Mucosa of gallbladder (tissue), 1 donor: ENCODE measurements around the gene SAP25. TPM values are rescaled to one million over a fixed set of nuclear protein-coding genes. Genes with fewer than 3 reads are reported as not detected.
"Not testable (repeated sequence)": the region's sequence is repeated elsewhere in the genome, so short reads cannot be mapped to it uniquely, and the experiment has no call there.

ENCODE experiments used
- DNase-seq: peaks from one replicate; pipeline ENCODE4 v3.0.0-alpha.2; 2020; ENCODE audit warnings: low spot score
- total RNA-seq: library from RNA; stranded (reverse); gene quantifications from one replicate; pipeline ENCODE4 v1.2.1, GENCODE V29; 2021
- donor health status: DM: no; HTN: no; CAD: no.

Gene SAP25
- total RNA-seq, 1 donor from 2014 or later, result 13.3 TPM

DNA sequence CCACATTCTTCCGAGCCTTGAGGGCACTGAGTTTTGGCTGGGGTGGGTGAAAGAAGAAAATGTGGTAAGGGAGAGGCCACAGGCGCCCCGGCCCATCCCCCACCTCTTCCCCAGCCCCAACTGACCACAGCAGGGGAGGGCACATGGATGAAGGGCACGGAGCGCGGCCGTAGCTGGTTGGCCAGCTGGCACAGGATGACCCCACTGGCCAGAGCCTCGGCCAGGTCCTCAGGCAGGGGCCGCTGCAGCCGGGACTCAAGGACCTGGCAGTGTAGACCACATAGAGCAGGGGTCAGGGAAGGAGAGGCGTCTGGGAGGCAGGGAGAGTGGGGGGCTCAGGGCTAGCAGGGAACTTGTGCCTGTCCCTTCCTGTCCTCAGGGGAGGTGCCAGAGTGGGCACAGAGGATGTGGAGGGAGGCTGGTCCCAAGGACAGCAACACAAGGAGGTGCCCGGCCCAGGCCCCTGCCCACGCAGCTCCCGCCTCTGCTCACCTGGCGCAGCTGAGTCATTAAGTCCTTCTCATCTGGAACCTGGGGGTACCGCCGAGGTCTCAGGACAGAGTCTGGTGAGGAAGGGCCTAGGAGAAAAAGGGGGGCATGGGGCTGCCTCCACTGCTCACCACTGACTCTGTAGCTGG, 2.2 kb upstream of the SAP25 start:
- no peak for DNase-seq

DNA sequence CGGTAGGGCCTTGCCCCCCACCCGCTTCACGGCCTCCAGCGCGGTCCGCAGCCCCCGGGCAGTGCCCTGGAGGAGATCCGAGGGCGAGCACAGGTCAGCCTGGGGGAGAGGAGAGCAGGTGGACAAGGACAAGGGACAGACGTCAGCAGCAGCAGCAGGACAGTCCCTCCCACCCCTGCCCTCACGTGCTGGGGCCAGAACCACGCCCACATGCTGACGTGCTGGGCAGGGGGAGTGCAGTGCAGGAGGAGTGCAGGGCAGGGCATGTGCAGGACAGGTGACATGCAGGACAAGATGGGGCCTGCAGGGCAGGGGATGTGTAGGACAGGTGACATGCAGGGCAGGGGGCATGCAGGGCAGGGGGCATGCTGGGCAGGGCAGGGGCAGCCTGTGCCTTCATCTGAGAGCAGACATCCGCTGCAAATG, 1.5 kb upstream of the SAP25 start:
- no peak for DNase-seq

DNA sequence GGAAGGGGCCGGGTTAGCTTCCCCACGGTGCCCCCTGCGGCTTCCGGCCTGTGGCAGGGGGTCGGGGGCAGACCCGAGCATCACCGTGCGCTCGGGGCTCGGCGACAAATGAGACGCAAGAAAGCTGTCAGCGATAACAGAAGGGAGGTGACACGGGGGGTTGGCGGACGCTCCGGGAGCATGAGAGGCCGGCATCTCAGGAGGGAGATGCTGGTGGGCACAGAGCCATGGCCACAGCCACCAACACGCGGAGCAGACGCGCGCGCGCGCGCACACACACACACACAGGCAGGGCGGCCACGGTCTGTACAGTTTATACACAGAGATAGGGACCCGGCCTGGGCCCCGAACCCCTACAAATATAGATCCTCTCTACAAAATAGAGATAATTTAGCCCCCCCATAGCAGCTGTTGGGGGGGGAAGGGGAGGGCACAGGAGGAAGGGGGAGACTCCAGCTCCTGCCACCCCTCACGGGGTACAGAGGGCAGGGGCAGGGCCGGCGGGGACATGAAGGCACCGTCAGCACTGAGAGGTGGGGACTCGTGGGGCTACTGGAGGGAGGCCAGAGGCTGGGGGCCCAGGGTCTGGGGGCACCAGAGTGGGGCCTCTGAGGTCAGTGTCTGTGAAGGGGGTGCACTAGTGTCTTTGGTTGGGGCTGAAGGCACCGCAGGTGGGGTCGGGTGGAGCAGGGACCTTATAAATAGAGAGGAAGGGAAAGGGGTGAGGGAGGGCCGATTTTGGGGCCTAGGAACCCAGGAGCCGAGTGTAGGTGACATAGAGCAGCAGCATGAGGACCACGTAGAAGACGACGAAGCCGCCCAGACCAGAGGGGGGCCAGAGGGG, 884 bp upstream of the SAP25 start:
- DNase-seq, result no peak

DNA sequence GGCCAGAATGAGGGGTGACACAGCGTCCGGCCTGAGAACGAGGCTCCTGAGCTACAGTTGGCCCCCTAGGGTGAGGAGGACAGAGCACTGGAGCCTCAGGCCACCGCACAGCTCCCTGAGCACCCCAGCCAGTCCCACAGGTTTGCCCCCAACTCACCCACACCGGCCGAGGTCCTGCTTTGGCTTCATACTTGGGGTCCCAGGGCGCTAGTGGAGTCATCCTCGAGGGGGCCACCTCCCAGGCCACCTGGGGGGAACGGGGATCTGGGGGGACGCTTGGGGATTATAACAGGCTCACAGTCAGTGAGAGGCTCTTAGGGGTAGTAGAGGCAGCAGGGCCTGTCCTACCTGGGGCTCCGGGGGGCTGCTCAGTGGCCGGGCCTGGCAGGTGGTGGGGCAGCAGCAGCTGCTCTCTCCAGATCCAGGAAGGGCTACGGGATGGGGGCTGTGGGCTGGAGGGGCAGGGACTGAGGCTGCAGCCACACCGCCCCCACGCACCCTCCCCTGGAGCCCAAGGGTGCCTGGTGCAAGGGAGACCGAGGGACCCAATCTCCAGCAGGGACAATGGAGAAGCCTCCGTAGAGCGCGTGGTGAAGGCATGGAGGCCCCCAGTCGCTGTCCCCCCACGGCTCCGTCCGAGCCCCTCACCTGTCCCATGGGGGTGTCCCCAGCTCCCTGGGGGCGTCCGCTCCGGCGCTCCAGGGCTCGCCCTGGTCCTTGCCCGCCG, 588 bp downstream of the SAP25 start:
- DNase-seq, result no peak

DNA sequence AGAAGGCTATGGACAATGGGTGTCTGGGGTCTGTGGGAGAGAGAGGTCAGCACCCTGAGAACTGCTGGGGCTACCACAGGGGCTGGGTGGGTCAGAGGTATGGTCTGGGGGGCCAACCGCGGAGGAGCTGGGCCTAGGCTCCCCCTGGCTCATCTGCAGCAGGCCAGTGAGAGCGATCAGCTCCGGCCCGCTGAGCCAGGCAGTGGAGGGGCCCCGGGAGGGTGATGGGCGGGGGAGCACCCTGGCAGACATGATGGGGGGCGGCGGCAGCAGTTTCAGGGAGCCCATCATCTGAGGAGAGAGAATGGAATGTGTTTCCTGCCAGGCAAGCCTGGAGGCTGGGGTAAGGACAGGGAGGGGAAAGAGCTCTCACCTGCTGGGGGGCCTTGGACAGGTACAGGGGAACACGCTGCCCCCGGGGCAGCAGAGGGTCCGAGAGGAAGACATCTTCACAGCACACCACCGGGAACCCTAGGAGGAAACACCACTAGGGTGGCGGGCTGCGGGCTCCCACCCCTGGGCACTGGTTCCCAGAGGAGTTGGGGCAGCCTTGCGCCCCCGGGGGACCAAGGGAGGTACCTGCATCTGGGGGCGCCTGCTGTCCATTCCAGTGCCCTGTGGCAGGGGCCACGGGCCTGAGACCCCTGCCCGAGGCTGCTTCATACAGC, 1.3 kb downstream of the SAP25 start:
- no peak for DNase-seq

DNA sequence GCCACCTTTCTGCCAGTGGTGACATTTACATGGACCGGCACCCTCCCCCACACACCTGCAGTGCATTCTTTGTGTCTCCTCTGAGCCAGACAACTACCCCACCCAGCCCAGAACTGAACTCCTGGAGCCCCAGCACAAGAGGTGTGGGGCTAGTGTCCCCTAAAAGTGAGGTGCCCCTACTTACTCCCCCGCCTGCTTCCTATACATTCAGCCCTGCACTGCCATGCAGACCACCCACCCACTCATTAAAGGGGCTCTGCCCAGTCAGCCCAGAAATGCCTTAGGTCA, 1.9 kb downstream of the SAP25 start:
- no peak for DNase-seq

DNA sequence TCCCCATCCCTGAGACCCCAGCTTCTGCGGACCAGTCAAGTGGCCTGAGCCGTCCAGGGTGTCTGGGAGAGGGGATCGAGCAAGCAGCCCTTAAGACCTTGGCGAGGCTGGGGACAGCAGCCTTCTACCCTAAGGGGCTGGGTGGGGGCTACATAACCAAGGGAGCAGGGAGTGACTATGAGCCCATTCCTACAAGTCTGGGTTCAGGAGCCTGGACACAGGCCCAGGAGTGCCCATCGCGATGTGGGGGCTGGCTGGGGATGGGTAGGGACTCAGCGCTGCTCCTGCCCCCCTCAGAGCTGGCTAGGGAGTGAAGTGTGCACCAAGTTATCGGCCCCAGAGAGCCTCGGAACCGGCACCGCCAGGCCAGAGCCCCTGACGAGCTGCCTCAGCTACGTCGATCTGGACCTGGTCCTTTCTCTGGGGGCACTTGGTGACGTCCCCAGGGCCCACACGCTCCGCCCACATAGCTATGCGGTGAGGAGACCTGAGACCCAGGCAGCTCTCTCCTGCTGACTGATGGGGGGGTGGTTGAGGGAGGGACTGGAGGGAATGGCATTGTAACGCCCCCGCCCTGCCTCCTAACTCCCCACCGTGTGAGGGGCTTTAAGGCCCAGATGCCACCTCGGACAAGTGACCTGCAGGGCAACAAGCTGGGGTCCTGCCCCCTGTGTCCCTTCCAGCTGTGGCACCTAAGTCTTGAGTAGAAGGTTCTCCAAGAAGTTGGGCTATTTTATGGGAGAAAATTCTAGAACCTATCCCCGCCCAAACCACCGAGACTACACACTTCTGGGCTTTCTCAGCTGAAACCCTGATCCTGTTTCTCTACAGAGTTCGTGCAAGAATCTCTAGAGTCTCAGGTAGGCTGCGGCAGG, 2.5 kb downstream of the SAP25 start:
- no peak for DNase-seq

DNA sequence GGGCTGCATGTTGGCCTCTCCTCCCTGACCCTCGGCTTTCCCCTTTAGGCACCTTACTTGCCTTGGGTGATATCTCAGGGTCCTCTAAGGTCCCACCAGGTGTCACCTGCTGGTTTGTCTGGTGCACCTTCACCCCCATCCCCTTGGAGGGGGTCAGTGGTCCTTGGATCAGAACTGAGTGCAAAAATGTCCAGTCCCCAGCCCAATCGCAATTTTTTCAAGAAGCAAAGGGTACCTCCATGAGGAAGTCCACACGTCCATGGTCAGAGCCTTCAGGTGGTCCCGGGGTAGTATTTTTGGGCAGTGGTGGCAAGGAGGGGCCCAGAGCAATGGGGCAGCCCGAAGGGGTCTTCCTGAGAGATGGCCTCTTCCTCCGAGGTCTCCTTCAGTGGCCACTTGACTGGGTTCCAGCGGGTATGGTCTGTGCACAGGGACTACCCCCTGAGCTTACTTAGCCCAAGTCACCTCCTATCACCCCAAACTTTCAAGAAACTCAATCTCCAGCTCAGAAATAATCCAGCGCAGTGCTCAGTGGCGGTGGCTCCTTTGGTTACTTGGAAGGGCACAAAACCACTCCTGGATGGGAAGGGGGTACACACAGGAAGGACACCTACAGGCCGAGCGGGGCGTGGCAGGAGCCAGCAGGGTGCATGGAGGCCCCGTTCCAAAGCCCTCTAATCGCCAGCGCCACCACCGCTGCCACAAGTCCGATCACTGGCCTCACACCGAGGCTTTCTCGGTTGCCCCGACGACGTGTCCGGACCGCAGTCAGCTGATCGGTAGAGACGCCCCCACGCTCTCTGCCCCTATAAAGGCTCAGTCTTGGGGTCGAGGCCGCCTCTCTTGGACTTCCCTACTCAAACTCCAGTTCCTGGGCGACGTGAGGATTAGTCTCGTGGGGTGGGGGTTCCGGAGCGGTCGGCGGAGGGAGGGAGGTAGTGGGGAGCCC, 4.5 kb downstream of the SAP25 start:
- peak; percentile 71 for DNase-seq

DNA sequence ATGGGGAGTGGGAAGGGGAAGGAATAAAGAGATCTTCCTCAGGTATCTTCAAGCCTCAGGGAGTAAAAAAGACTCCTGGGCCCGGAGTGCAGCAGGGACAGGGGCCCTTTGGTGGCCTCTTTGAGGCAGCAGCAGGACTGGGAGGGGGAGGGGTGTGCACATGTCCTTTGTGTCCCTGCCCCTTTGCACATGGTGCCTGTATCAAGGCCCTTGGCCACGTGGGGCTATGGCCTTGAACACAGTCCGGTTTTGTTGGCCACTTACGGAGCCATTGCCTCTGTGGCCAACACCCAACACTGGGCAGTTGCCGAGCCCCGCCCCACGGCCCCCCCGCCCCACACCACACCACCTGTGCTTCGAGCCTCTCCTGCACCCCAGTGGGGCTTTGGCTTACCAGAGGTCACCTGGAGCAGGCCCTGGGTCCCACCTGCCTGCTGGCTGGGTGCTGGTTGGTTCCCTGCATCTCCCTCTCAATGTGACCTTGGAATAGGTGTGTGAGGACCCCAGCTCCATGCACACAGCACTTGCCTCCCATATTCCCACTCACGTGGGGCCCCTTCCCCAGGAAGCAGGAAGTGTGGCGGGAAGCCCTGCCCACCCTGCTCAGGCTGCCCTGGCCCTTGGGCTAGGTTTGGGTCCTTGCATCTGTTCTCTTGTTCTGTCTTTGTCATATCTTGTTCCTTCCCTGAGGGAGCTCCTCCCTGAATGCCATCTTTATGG, 5.4 kb downstream of the SAP25 start:
- peak; percentile 84 for DNase-seq

DNA sequence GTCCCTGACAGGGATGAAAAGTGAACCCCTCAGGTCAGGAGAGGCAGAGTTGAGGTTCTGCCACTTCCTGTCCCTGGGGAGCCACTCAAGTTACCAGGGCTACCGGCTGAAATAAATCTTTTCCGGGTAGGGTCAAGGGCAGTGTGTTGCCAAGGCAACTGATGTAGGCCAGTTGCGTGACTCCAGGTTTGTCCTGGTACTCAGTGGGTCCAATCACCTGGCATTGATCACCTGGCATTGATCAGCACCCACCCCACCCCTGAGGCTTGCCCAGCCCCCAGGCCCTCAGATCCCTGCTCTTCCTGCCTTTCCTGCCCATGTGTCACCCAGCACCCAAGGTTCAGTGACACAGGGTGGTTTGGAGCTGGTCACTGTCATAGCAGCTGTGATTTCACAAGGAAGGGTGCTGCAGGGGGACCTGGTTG, 5.9 kb downstream of the SAP25 start:
- no peak for DNase-seq

DNA sequence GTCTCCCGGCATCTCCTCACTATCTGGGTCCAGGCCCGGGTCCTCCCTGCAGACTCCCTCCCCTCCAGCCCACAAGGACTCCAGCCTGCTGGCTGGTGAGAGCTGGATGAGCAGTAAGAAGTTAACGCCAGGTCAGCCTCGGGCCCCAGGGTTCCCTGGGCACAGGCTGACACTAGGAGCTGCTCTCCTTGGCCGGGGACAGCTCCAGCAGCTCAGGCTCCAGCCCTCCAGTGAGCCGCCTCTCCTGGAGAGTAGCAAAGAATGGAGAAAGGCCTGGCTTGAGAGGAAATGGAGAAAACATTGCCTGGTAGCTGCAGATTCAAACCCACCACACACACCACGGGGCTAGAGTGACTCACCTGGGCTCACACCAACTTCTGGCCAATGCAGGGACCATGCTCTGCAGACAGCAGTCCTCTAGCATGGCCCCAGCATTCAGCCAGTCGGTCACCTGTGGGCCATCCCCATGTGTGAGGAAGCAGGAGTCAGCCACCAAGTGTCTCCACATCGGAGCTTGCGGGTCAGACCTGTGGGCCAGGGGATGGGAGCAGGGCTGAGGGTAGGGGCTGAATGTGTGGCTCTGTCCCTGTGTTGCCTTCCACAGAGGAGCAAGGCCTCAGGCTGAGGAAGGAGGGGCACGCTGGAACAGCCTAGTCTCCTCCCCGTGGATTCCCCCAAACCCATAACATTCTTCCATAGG, 6.5 kb downstream of the SAP25 start:
- no peak for DNase-seq

DNA sequence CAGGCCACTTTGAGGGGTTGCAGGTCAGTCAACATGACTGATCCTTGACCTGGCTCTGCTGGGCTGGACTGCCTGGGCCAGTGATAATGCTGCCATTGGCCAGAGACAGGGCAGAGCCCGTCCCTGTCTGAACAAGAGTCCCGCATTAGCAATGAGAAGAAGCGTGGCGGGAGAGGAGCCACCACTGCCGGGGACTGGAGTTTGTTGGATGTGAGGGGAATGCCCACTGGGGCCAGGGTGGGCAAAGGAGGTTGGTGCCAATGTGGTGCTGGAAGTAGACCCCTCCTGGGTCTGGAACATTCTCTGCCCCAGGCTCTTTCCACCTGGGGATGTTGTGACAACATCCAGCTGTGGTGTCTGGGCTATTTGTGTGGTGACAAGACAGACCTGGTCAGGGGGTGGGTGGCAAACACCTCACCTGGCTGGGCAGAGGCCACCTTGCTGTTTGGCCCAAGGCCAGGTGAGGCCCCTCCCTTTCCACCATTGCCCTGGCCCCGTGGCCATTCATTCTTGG, 7.6 kb downstream of the SAP25 start:
- no peak for DNase-seq

DNA sequence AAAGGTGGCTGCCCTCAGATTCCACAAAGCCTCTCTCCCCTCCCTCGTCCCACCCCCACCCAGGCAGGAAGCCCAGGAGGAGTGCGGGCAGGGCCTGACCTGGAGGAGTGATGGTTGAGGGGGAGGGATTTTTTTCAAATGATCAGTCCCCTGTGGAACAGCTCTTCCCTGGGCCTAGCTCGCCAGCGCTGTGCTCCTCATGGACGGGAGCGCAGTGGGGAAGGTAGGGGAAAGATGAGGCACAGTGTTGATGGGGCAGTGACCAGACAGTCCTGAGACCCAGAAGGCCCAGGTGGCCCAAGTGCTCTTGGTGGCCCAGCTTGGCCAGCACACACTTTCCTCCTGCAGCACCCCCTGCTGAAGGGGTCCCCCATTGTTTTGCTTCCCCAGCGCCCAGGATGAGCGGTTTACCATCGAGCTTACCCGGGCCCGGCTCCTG, 8.5 kb downstream of the SAP25 start:
- no peak for DNase-seq

DNA sequence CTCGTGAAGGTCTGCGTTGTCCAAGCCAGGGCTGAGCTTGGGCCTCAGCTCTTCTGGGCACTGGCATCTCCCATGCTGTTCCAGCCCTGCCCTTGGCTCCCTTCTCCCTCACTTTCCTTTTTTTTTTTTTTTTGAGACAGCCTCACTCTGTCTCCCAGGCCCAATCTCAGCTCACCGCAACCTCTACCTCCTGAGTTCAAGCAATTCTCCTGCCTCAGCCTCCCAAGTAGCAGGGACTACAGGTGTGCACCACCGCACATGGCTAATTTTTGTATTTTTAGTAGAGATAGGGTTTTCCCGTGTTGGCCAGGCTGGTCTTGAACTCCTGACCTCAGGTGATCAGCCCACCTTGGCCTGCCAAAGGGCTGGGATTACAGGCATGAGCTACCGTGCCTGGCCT, 9.3 kb downstream of the SAP25 start:
- DNase-seq, result not testable (repeated sequence)

DNA sequence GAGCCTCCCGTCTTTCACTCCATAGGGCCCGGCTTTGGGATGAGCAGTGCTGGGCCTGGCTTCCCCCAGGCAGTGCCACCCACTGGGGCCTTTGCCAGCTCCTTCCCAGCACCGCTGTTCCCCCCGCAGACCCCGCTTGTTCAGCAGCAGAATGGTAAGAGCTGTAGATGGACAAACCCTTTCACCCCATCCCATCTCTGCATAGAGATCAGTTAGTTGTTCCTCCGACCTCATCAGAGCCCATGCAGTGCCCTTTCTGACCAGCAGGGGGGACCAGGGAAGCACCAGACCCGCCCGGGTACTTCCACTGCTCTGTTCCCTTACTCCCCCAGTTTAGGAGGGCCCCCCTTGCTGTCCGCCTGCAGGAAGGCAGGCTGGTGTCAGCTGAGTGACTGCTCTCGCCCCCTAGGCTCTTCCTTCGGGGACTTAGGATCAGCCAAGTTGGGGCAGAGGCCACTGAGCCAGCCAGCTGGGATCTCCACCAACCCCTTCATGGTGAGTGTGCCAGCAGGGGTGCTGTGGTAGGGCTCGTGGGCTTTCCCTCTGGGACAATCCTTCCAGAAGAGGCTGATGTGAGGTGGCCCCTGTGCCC, 9.8 kb downstream of the SAP25 start:
- peak; percentile 87 for DNase-seq

DNA sequence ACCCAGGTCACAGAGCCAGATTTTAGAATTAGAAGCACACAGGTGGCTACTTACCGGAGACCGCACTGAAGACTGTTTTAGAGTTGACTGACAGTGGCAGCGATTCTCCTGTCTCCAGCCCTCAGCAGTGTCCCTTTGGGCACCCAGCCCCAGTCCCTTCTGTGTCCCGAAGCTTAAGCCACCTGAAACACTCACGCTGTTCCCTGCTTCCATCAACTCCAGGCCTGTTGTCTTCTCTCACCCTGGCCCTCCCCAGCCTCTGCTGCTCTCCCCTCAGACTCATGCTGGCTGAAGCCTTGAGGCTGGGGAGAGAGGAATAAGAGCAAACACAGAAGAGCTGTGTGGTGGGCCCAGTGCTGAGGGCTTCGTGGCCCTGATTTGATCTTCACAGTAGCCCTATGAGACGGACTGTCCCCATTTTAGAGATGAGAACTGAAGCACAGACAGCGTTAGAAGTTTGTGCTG, 10.6 kb downstream of the SAP25 start:
- DNase-seq, result no peak

DNA sequence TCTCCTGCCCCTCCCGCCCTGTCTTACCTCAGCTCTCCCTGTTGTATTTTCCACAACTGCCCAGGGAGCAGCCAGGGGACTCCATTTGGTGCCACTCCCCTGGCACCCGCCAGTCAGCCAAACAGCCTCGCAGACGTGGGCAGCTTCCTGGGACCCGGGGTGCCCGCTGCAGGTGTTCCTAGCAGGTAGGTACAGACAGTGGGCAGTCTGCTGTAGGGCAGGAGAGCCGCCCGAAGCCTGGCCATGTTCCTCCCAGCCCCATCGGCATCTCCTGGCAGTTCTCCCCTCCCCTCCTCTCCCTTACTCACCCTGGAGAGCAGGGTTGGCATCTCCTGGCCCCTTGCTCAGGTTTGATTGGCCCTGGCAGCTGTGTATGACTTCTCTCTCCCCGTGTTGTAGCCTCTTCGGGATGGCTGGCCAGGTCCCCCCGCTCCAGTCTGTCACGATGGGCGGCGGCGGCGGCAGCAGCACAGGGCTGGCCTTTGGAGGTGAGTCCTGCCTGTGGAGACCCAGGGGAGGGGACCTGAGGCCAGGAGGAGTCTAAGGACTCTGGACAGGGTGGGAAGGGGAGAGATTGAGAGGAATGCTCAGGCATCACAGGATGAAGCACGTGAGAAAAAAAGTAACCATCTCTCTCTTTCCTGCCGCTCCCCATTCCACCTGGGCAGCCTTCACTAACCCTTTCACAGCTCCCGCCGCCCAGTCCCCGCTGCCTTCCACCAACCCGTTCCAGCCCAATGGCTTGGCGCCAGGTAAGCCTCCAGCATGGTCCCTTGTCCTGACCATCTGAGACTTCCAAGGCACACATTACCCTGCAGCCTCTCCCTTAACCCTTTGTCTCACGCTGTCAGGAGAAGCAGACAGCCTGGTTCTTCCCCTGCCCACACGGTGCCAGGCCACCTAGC, 11.3 kb downstream of the SAP25 start:
- DNase-seq, result no peak
